HG03064 (cell line): ENCODE measurements around the gene PIP4K2A.

Experiments
- ATAC-seq: cut with Tn5 transposase; IDR thresholded peaks from one replicate; pipeline ENCODE4 v1.9.1; 2021; ENCODE audit warnings: low read depth; ENCODE audit not compliant: unreplicated experiment

The PIP4K2A gene

DNA sequence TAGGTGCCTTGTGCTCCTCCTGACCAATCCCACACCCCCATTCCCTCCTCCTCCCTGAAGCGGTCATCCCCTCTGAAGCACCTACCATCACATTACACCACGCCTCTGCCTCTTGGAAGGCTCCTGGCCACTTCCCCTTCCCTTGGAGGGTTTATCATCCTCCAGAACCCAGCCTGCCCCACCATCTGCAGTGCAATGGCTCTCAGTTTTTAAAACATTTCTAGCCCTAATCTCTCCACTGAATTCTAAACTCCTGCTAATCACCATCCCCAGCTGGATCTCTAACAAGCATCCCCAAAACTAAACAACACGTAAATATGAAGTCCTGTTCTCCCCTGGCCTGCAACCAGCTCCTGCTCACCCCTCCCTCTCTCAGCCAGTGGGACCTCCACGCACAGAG is 70.6 kb downstream of the PIP4K2A start:
- no peak for ATAC-seq

DNA sequence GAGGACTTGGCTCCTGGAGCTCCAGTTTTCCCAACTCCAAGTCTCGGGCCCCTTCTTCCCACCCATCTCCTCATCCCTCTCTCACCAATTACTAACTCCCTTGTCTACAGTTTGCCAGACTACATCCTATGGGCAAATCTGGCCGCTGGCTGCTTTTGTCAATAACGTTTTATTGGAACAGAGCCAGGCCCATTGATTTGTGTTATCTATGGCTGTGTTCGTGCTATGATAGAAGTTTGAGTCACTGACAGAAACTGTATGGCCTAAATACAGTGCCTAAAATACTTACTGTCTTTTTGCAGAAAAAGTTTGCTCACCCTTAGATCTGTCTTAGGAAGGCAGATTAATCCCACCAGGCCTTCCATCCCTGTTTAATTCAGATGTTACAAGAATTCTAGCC is 71.3 kb downstream of the PIP4K2A start:
- no peak for ATAC-seq

DNA sequence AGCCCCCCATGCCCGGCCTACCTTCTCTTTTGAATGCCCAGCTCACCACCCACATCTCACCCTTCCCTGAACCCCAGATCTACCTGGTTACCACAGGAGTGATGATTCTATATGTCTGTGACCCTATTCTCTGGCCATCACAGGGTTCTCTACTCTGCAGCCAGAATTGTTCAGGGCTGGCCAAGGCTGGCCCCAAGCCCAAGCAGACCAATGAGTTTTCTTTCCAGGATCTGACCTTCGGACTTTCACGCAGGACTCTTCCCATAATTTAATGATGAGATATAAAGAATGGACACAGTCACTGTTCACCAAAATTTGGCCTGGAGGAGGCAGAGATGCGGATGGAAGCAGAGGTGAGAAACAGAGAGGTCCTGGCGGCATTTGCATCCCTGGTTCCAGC is 72.6 kb downstream of the PIP4K2A start:
- no peak for ATAC-seq

DNA sequence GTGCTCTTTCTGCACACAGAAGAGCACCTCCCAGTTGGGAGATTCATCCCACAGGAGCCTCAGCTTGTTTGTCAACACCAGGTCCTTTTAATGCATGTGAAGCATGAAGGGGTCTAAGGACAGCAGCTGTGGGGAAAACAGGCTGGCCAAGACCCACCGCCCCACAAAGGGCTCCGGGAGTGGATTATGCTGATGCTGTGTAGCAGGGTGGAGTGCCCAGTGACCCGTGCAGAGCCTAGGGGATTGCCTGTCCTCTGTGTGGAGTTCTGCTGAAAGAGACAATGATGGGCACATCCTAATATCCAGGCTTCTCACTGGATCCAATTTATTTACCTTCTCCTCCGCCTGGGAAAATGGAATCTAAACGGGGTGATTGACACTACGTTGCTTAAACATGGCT is 74.0 kb downstream of the PIP4K2A start:
- no peak for ATAC-seq

DNA sequence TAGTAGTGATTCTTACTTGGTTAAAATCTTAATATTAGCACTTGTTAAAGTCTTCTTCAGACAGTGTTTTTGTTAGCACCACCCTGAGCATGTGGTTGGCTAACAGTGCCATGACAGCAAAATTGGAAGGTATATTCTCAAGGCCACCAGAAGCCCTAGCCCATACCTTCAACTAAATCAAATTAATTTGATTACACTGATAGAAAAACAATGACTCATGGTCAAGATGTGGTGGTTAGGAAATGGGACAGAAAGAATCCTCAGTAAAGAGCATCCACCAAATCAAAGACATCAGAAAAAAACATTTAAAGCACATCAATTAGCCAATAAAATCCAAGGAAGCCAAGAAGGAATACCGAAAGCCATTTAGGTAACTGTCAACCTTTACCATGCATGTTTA is 75.5 kb downstream of the PIP4K2A start:
- ATAC-seq = no peak

DNA sequence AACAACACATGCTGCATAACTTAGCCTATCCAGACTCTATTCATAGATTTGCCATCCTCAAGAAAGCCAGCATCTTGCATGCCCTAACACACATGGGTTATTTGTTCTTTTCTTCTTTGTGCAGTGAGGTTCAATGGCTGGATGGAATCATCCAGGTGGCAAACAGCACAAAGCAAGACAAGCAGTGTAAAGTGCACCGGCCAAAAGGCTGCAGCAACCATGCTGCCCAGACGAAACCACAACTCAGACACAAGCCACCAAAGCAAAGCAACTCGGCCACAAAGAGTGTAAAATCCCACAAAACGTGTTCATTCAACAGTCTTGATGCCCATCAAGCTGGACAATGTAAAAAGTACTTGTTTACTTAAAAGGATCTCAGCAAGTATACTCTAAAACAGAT is 76.9 kb downstream of the PIP4K2A start:
- ATAC-seq = no peak

DNA sequence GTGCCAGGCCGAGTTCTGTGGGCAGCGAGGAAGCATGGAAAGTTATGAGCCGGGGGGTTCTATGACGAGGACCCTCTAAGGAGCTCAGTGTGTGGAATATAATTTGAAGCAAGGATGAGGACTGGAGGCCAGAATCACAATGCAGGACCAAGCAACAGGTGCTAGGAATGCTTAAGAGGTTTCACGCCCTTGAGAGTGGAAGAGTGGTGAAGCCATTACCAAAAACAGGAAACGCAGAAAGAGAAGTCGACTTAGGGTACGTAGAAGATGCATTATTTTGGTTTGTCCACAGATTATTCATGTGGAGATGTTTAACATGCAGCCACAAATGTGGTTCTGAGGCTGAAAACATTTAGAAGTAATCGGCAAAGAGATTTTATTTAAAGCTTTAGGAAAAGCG is 78.7 kb downstream of the PIP4K2A start:
- no peak for ATAC-seq

DNA sequence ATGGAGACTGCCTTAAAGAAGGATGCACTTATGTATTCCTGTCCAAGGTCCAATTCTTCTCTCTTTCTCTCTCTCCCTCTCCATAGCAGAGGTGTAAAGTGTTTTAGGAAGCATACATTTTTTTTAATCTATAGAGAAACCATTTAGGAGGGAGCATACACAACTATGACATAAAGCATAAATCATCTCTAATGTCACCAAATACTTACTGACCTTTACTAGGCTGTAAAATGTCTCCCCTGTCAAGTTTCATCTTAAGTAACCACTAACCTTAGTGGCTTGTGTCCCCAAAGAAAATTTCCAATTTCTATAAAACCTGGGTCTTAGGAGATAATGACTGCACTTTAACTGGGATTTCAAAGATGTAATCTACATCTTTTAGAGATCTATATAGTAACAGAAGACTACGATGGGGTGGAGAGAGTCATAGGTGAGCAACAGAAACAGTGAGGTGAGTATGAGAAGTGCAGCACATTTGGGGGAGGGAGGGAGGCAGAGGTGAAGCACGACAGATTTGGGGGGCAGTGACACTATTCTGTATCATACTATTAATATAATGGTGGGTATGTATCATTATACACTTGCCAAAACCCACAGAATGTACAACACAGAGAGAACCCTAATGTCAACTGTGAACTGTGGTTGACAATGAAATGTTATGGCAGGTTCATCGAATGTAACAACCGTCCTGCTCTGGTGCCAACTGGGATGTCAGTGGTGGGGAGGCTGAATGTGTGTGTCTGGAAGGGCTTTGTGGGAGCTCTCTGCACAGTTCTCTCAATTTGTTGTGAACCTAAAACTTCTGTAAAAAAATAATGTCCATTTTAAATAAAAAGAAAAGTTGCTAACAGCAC is 79.5 kb downstream of the PIP4K2A start:
- no peak for ATAC-seq

DNA sequence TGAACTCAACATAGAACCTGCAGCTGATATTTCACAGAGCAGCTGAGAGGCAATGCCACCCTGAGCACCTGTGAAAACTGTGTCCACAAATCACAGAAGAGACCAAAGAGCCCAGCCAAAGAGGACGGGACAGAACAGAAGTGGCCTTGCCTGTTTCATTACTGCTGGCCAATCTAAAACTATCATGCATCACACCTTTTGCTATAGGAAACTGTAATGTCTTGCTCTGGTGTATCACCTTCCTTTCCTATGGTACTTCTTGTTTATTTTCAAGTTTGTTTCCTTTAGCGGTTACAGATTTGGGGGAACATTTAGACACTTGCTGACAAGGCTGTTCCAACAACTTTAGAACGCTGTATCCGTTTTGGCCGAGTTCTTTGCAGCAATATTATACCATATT is 80.3 kb downstream of the PIP4K2A start:
- ATAC-seq = no peak

DNA sequence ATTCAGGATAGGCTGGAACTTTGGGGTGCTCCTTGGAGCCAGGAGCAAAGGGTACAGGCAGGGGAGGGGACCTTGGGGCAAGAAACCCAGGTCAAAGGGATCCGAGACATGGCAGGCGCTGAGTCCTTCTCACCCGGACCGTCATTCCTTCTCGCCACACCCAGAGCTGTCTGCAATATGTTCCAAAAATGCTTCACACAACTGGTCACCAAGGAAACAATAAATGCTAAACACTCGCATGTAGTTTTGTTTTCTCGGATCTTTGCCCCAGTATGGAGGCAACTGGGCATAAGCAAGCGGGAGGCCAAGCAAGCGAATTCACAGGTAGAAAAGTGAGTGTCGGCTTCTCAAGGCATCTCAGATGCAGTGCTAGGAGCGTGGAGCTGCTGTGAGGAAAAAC is 80.8 kb downstream of the PIP4K2A start:
- ATAC-seq = no peak

DNA sequence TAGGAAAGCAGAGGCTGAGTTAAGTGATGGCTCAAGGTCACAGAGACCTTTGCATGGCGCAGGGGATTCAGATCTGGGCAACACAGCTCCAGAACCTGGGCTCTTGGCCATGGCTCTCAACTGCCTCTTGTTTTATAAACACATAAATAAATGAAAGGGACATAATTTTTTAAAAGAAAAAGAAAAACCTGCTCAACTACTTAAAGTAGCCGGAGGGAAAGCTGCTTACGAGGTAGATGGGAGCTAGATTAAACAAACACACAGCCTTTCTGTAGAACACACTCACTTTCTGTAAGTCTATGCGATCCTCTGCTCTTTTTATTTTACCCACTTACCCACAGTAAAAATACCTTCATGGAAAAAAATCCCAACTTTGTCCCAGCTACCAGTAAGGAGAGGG is 81.3 kb downstream of the PIP4K2A start:
- ATAC-seq = no peak

DNA sequence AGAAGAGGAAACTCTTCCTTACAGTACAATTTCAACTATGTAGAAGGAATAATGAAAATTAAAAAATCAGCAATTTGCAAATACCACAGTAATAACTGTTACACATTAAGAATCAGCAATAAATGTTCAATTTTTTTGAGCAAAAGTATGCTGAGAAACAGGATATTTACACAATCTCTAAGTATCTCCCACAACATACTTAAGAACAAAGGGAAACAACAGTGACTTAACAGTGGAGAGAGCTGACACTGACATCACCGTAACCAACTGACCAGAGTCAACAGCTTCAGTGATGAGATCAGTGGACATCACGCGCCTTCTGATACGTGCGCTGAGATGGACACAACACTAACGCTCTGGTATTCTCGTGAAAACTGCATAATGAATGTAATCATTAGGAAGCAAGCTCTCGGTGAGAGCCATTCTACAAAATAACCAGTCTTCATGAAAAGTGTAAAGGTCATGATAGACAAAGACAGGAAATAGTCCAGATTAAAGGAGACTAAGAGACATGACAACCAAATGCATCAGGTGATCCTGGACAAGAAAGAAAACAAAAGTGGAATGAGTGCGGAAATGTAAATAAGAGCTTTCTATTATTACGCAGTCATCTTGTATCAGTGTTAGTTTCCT is 82.6 kb downstream of the PIP4K2A start:
- no peak for ATAC-seq

DNA sequence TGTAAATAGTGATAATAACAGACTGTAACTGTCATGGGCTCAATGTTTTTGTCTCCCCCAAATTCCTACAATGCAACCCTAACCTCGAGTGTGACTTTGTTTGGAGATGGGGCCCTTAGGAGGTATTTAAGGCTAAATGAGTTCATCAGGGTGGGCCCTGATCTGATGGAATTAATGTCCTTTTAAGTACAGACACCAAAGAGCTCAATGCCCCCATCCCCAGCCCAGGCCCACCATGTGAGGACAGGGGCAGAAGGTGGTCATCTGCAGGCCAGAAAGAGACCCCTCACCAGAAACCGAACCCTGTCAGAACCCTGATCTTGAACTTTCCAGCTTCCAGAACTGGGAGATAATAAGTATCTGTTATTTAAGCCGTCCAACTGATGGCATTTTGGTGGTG is 83.2 kb downstream of the PIP4K2A start:
- no peak for ATAC-seq

DNA sequence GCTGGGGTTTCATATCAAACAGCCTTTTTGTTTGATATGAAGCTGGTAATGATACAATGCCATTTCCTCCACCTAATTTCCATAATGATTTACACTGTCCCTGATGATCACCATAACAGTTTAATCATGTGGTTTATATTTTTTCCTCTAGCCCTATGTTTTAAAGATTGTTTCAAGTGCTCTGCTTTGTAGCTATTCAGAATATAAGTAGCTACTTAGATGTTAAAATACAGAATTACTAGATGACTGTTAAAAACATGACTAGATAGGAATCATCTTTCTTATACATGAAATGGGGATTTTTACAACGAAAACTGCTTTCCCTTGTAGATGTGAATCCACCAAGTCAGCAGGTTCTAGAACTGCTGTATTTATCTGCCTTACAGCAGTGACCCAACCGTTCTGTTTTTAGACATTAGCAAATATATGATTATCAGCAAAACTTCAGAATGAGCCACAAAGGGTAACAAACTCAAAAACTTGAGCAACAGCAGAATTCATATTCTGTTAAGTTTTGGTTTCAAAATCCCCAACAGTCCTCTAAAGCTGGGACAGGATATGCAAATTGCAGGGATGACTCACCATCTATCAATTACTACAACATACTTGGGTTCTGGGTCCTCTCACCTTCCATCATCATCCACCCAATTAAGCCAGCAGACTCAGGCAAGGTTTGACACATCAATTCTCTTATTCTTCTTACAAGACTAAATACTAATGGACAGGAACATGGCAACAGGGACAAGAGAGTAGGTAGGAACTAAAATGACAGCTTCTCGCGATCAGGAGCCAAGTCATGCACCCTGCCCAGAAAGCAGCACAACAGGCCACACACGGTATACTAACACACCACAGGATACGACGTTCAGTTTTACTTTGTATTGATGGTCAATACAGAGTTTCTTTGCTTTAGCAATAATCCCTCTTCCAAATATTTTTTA is 83.9 kb downstream of the PIP4K2A start:
- ATAC-seq = peak; percentile 80

DNA sequence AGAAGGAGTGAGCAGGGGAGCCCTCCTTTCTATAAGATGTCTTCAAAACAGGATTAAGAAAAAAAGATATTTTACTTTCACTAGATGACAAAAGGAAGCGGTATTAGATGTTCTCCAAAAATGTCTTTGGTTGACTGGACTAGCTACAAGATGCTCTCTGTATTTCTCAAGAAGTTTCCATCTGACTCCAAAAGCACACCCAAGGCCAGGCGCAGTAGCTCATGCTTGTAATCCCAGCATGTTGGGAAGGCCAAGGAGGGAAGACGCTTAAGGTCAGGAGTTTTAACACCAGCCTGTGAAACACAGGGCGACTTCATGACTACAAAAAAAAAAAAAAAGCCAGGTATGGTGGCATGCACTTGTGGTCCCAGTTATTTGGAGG is 84.5 kb downstream of the PIP4K2A start:
- peak; percentile 6 for ATAC-seq

DNA sequence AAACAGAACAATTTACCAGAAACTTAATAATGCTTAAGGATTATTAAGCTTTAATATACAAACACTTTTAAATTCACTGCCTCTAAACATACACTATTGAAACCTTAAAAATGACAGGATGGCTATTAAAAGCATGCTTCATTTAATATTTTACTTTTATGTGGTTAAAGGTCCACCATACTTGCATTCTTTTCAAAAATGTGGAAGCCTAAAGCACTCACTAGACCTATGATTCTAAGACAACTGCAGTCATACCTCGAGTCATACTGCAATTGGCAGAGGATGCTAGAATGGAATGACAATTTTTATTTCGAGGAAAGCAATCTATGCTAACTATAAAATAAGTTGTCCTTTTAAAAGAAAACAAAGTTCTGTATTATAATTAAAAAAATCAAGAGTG is 85.3 kb downstream of the PIP4K2A start:
- no peak for ATAC-seq

DNA sequence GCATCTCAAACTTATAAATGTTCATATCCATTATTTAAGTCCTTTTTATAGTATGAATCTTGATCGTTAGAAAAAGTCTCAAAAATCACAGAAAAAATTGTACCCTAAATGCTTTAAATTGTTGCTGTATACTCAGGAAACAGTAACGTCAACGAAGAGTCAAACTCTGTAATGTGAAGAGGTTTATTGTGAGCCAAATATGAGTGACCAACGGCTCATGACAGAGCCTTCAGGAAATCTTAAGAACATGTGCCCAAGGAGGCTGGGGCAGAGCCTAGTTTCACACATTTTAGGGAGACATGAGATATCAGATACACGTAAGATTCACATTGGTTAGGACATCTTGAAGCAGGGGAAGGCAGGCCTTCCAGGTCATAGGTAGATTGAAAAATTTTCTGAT is 86.1 kb downstream of the PIP4K2A start:
- ATAC-seq = no peak

DNA sequence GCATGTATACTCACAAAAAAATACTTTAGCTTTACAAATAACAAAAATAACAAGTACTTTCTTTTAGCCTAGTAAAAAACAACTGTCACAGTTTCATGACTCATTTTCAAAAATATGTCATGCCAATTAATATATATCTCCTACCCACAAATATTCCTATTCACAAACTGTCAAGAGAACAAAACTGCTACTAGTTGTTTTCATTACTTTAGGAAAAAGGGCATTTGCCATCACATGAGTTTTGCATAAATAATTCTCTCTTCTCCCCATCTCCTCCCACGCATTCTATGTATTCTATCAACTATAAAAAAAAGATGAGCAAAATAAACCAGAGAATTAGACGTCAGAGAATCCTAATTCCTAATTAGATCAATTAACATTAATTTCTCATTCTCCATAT is 87.6 kb downstream of the PIP4K2A start:
- no peak for ATAC-seq

DNA sequence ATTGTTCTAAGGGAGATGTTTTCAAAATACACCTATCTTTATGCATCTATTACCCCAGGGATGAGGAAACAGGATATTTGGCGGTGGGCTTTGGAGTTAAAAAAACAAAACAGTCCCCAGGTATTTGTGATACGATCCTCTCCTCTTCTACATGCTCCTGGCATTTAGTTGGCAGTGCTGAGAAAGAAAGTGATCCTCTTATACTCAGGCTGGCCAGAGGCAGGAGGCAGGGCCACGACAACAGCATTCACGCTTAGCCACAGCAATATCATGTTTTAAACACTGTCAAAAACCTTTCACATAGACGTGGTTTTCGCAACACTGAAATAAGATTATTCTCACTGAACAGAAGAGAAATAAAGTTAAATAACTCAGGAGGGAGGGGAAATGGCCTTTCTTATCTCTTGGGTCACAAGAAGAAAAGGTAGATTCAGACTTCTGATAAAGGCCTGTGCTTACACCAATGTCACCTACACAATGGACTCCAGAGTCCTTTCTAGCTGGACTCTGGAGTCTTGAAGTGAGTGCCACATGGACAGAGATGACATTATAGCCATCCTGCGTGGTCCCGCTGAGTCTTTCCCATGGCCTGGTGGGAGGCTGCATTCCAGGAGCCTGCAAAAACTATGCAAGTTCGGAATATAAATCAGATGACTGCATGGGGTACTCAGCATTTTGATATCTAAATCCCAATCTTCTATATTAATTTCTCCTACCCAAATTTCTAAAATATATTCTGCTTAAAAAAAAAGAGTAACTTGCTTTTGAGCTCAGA is 88.7 kb downstream of the PIP4K2A start:
- ATAC-seq = no peak

DNA sequence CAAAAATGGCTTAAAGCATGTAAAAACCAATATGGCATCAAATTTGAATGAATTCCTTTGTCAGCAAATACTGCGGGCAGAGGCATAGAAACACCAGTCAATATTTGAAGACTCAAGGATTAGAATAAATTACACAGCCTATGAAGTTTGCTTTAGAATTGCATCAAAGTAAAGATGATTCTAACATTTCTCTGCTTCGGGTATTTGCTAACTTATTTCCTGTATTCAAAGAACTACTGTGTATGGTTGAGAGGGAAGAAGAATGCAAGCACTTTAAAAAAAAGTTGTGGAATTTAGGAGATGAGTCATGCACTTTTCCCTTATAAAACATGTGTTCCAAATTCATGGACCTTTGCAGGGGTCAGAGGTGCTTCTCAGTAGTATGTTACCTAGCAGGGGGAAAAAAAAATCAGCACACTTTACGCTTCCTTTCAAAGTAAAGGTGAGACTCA is 90.1 kb downstream of the PIP4K2A start:
- ATAC-seq = no peak
